Urinary bladder (tissue), 4 donors: ENCODE results near the gene RBM7. TPM values are rescaled to one million over a fixed set of nuclear protein-coding genes. Genes with fewer than 3 reads are reported as not detected.
A peak's percentile ranks its signal among the peaks of the same experiment; 100 is the strongest.

ENCODE experiments used
- DNase-seq: peaks from one replicate; pipeline ENCODE4 v3.0.0-alpha.2; 2015; ENCODE audit errors: extremely low spot score
- H3K27ac ChIP-seq: one replicate; pipeline ENCODE4 v1.5.1; 2013; ENCODE audit warnings: low read depth, mild to moderate bottlenecking, moderate library complexity
- H3K36me3 ChIP-seq: one replicate; pipeline ENCODE4 v1.6.1; 2013; ENCODE audit warnings: mild to moderate bottlenecking, moderate library complexity; ENCODE audit not compliant: insufficient read depth
- H3K4me1 ChIP-seq: one replicate; pipeline ENCODE4 v1.6.1; 2013; ENCODE audit warnings: mild to moderate bottlenecking, moderate library complexity; ENCODE audit not compliant: insufficient read depth
- H3K4me3 ChIP-seq: one replicate; pipeline ENCODE4 v1.5.1; 2013; ENCODE audit warnings: low read depth, low read length
- WGBS: extraction: QIAGEN DNeasy Blood & Tissue Kit; methylation state at CpG from one replicate; pipeline ENCODE4 v1.1.7; 2013; 5-methylcytosine and 5-hydroxymethylcytosine counted together
- polyA plus RNA-seq: library from polyadenylated mRNA; stranded (reverse); fragments of 200-250 nt; gene quantifications from one replicate; pipeline ENCODE4 v1.2.3, GENCODE V29; 2013
- total RNA-seq: library from RNA; depleted of rRNA; stranded (reverse); fragments of >200 nt; gene quantifications from one replicate; pipeline ENCODE4 v1.2.3, GENCODE V29; 2014
- donor health status: healthy with polysubstance abuse.
- donor health status: healthy.

Gene RBM7
- total and polyA plus RNA-seq, 2 donors, result 29.4 to 39.2 TPM

- Histone ChIP-seq H3K4me1 (no peaks in the 10 kb centered on the region), H3K36me3 (no peaks in the 10 kb centered on the region), H3K27ac (no peak overlapping the region), H3K4me3 (no peak overlapping the region)
- 82% methylated on average over 5 of the region's 5 CpGs for WGBS
- no peak for DNase-seq
Measured at GRCh38 chr11:114379394-114380069, 20.9 kb upstream of the RBM7 start.

GRCh38 chr11:114382509-114382908 is 18.0 kb upstream of the RBM7 start:
- no peak overlapping the region for H3K4me3 ChIP-seq
- WGBS, result 98% methylated on average over 3 of the region's 3 CpGs
- DNase-seq, result no peak
- H3K36me3 ChIP-seq, result no peaks in the 10 kb centered on the region
- H3K4me1 ChIP-seq, result no peaks in the 10 kb centered on the region
- no peak overlapping the region for H3K27ac ChIP-seq

- WGBS, result 95% methylated on average over 1 of the region's 1 CpG
Measured at GRCh38 chr11:114384487-114384886, 16.0 kb upstream of the RBM7 start.

DNA sequence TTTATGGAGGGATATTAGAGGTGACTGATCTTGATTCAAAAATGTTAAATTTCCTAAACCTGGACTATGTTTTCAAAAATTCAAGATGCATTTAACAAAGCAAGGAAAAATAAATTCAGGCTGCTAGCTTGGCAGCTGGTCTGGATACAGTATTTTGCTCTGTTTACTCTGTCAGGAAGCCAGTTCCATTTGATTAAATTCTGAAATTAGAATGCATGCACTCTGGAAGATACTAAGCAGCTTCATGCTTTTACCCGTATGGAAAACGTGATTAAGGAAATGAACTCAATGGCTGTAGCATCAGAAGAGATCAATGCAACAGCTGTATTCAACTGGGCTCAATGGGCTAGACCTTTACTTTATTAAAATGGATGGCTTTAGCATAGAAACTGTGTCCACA is 14.3 kb upstream of the RBM7 start:
- DNase-seq, result no peak
- no peaks in the 10 kb centered on the region for H3K4me1 ChIP-seq
- H3K4me3 ChIP-seq, result no peak overlapping the region
- no peak overlapping the region for H3K27ac ChIP-seq
- 48% methylated on average over 2 of the region's 2 CpGs for WGBS
- H3K36me3 ChIP-seq, result no peaks in the 10 kb centered on the region

More at GRCh38 chr11:114384487-114384886, 16.0 kb upstream of the RBM7 start:
- H3K27ac ChIP-seq, result no peak overlapping the region
- no peaks in the 10 kb centered on the region for H3K4me1 ChIP-seq
- H3K36me3 ChIP-seq, result no peaks in the 10 kb centered on the region
- DNase-seq, result no peak
- no peak overlapping the region for H3K4me3 ChIP-seq

GRCh38 chr11:114386545-114386944 is 13.9 kb upstream of the RBM7 start:
- Histone ChIP-seq H3K4me3 (no peak overlapping the region), H3K36me3 (no peaks in the 10 kb centered on the region), H3K27ac (no peak overlapping the region), H3K4me1 (no peaks in the 10 kb centered on the region)
- 86% methylated on average over 1 of the region's 1 CpG for WGBS
- DNase-seq, result no peak

DNA sequence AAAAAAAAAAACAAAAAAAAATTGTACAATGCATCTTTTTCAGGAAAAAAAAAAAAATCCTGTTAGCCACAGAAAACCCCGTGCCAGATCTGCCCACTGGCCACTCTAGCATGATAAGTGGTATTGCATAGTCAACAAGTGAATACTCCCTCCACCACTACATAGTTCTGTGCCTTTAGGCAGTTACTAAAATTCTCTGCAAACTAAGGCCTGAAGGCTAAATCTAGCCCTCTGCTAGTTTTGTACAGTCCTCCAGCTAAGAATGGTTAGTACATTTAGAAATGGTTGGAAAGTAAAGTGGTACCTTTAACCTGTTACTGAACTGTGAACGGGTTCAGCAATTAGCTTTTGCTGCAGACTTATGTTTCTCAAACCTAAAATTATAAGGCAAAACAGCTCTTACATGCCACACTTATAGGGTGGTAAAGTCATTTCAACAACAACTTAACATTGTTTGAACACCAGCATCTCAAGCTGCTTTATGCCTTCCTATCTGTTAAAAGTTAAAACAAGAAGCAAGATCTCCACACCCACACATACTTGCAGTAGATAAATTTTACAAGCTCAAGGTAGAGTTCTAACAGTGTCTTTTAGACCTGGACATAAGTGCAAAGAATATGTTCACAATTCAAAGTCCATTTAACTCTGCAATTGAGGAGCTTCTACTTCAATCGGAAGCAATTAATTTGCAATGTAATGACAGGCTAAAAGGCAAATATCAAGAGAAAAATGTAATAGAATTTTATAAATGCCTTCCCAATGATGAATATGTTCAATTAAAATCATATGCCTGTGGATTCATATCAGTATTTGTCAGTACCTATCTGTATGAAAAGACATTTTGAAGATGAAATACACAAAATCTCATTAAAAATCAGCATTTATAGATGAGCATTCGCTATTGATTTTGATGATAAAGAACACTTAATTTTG is 7.5 kb upstream of the RBM7 start:
- 87% methylated on average over 4 of the region's 4 CpGs for WGBS
- H3K36me3 ChIP-seq, result no peaks in the 10 kb centered on the region
- DNase-seq, result no peak

DNA sequence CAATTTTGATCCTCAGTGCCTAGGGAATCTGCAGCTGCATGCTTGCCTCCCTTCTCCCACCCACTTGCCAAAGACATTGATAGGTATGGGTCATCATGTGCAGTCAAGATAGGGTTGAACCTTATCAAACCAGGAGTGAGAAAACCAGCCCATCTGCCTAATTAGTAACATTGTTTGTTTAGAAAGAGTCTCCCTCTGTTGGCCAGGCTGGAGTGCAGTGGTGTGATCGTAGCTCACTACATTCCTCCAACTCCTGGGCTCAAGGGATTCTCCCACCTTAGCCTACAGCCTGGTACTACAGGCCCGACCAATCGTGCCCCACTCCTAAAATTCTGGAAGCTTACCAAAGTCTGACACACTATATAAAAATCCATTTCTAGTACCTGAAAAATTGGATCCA is 4.7 kb upstream of the RBM7 start:
- H3K27ac ChIP-seq, result no peak overlapping the region
- H3K4me3 ChIP-seq, result no peak overlapping the region
- no peaks in the 10 kb centered on the region for H3K4me1 ChIP-seq
- DNase-seq, result no peak
- WGBS, result 59% methylated on average over 3 of the region's 3 CpGs
- H3K36me3 ChIP-seq, result no peaks in the 10 kb centered on the region

More for the DNA sequence above, 7.5 kb upstream of the RBM7 start:
- Histone ChIP-seq H3K27ac (no peak overlapping the region), H3K4me1 (no peaks in the 10 kb centered on the region), H3K4me3 (no peak overlapping the region)

DNA sequence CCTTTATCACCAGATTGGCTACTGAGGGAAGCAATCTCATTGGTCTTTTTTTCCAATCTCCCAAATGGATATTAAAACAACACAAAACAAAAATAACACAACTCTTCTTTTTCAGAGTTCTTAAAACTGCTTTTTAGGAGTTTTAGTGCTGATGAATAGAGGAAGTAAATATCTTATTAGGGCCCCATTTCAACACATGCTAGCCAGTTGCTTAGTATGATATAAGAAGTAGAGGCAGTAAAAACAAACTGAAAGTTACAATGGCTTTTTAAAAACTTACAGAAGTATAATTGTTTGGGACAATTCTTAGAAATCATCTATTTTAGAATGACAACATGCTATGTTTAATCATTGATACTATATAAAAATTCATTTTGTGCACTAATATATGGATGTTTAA is 3.5 kb upstream of the RBM7 start:
- DNase-seq, result no peak
- no peak overlapping the region for H3K27ac ChIP-seq

DNA sequence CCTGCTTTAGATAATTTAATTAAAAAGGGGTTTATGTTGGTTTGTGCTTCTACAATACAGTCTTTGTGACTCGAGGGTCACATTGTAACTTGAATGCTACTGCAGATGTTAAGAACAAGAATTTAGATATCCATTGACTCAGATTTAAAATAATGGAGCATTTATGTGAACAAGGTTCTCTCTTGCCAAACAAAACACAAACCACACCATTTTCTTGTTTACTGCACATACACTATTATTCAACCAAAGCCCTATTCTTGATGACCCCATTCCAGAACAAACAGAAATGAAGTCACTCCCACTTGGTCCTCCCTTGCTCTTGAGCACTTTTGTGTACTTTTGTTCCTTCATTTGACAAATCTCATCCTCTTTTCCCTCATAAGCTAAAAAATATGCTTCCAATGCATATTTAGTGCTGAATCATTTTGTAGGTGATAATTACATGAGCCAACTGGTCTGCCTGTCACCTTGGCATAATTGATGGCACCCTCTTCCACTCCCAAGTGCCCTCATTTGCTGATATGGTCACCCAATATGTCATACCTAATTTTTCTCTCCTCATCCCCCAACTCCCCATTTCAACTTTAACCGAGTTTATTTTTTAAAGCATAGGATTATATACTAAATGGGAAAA is 3.0 kb upstream of the RBM7 start:
- no peaks in the 10 kb centered on the region for H3K4me1 ChIP-seq
- 81% methylated on average over 2 of the region's 2 CpGs for WGBS

More for the DNA sequence above, 3.5 kb upstream of the RBM7 start:
- Histone ChIP-seq H3K4me1 (no peaks in the 10 kb centered on the region), H3K4me3 (no peak overlapping the region), H3K36me3 (no peaks in the 10 kb centered on the region)

GRCh38 chr11:114398303-114398920 is 2.1 kb upstream of the RBM7 start:
- no peak overlapping the region for H3K4me3 ChIP-seq
- no peaks in the 10 kb centered on the region for H3K4me1 ChIP-seq
- peaks cover 2% of the 10 kb centered on the region for H3K36me3 ChIP-seq
- 73% methylated on average over 4 of the region's 4 CpGs for WGBS
- DNase-seq, result no peak
- H3K27ac ChIP-seq, result no peak overlapping the region

More for the DNA sequence above, 3.0 kb upstream of the RBM7 start:
- Histone ChIP-seq H3K4me3 (no peak overlapping the region), H3K27ac (no peak overlapping the region), H3K36me3 (no peaks in the 10 kb centered on the region)
- DNase-seq, result no peak

DNA sequence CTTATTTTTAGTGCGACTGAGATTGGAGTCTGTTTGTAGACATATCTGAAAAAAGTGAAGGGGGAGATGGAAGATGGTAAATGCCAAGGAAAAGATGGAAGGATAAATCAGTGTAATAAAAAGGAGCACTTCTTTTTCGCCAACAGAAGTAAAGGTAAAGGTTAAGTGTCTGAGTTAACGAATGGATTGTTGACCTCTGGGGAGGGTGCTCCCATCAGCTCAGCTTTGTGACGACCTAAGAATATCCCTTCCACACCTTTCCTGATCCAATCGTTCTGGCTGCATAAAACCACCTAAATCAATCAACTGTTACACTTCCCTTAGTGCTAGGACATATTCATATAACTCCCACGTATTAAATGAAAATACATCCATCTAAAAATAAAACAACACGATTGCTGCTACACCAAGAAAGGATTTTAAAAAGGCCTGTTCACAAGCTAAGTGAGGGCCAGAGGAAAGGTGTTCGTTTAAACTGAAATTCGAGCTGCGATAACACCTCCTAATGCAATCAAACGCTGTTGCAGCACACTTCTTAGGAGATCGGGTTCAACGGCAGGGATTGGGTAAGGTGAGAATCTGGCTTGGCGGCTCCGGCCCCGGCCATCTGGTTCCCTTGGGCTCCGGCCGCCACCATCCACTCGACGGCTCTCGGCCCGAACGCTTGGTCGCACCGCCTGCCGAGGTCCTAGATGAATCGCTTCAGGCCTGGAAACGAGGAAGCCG is 813 bp upstream of the RBM7 start:
- H3K4me1 ChIP-seq, result no peaks in the 10 kb centered on the region
- H3K36me3 ChIP-seq, result peaks cover 2% of the 10 kb centered on the region
- H3K4me3 ChIP-seq, result peak overlapping the region; percentile 71
- WGBS, result 4% methylated on average over 29 of the region's 29 CpGs
- peak overlapping the region; percentile 99 for H3K27ac ChIP-seq
- DNase-seq, result peak; percentile 42

DNA sequence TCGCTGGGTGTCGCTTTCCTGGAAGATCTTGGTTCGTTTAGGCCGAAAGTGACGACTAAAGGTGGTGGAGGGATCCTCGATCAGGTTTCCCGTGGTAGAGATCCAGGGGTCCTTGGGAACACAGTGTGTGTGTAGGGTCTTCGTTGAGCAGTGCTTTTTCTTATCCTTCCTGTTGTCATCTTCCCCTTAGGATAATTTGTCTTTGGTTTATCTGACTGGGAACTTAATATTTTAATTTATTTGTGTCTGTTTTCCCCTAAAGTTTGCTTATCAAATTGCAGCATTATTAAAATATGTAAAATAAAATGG is 403 bp downstream of the RBM7 start:
- under 1% methylated on average over 8 of the region's 8 CpGs for WGBS
- H3K4me1 ChIP-seq, result no peaks in the 10 kb centered on the region
- H3K36me3 ChIP-seq, result peaks cover 2% of the 10 kb centered on the region
- DNase-seq, result peak; percentile 48
- peak overlapping the region; percentile 71 for H3K4me3 ChIP-seq
- peak overlapping the region; percentile 96 for H3K27ac ChIP-seq

DNA sequence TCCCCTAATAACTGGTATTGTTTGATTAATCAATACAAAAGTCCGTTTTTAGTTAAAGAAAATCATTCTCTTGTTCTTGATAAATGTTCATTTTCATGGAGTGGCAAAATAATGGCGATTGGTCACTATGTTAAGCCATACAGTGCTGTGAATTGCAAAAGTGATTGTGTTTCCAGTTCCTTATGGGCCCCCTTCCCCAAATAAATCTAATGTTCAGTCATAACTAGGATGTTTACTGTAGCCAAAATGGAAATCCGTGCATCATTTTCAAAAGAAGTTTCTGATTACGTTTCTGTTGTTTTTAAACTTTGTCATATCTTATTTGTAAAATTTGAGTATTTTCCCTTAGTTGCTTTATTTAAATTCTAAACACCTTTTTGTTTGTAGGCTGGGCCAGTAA is 845 bp downstream of the RBM7 start:
- Histone ChIP-seq H3K4me1 (no peaks in the 10 kb centered on the region), H3K36me3 (peaks cover 2% of the 10 kb centered on the region), H3K27ac (peak overlapping the region; percentile 59), H3K4me3 (peak overlapping the region; percentile 33)
- WGBS, result 5% methylated on average over 4 of the region's 4 CpGs
- DNase-seq, result no peak
